BLaER1 (cell line): ENCODE data around the gene SDK2.

Experiments
- H3K27ac ChIP-seq: shearing (Covaris generic); formaldehyde crosslinking; 2 replicates; pipeline ENCODE4 v1.8.1; 2022
- H3K27me3 ChIP-seq: shearing (Covaris generic); formaldehyde crosslinking; 2 replicates; pipeline ENCODE4 v1.8.1; 2022
- H3K36me3 ChIP-seq: shearing (Covaris generic); formaldehyde crosslinking; 2 replicates; pipeline ENCODE4 v1.8.1; 2022
- H3K4me1 ChIP-seq: shearing (Covaris generic); formaldehyde crosslinking; 2 replicates; pipeline ENCODE4 v1.8.1; 2022
- H3K4me2 ChIP-seq: shearing (Covaris generic); formaldehyde crosslinking; 2 replicates; pipeline ENCODE4 v1.8.1; 2022
- H3K4me3 ChIP-seq: shearing (Covaris generic); formaldehyde crosslinking; 2 replicates; pipeline ENCODE4 v1.8.1; 2022
- H3K9ac ChIP-seq: shearing (Covaris generic); formaldehyde crosslinking; 2 replicates; pipeline ENCODE4 v1.8.1; 2022
- H3K9me3 ChIP-seq: shearing (Covaris generic); formaldehyde crosslinking; 2 replicates; pipeline ENCODE4 v1.8.1; 2022
- H4K20me1 ChIP-seq: shearing (Covaris generic); formaldehyde crosslinking; 2 replicates; pipeline ENCODE4 v1.8.1; 2022
- Cebpa-rat ChIP-seq: shearing (Covaris generic); IDR thresholded peaks from 2 replicates; pipeline ENCODE4 v1.8.1; 2022

The SDK2 gene

GRCh38 chr17:73497721-73498120 lies 146.5 kb downstream of the SDK2 start:
- Histone ChIP-seq H3K4me3 (no peak overlapping the region), H4K20me1 (peaks cover 54% of the 10 kb centered on the region; the same call in 1 of the 2 replicates), H3K27me3 (no peaks in the 10 kb centered on the region), H3K9ac (no peak overlapping the region), H3K36me3 (no peaks in the 10 kb centered on the region; the same call in 1 of the 2 replicates), H3K4me1 (peaks cover 7% of the 10 kb centered on the region), H3K9me3 (no peaks in the 10 kb centered on the region), H3K27ac (no peak overlapping the region), H3K4me2 (no peak overlapping the region)
- TF ChIP-seq Cebpa-rat: no peak

GRCh38 chr17:73496232-73496631 lies 148.0 kb downstream of the SDK2 start:
- peaks cover 68% of the 10 kb centered on the region; the same call in 1 of the 2 replicates for H4K20me1 ChIP-seq

GRCh38 chr17:73495641-73496040 lies 148.6 kb downstream of the SDK2 start:
- Histone ChIP-seq H3K4me1 (peaks cover 23% of the 10 kb centered on the region), H3K36me3 (no peaks in the 10 kb centered on the region; the same call in 1 of the 2 replicates), H3K9ac (no peak overlapping the region), H4K20me1 (peaks cover 69% of the 10 kb centered on the region; the same call in 1 of the 2 replicates), H3K4me3 (no peak overlapping the region), H3K27me3 (no peaks in the 10 kb centered on the region), H3K4me2 (no peak overlapping the region), H3K9me3 (no peaks in the 10 kb centered on the region), H3K27ac (no peak overlapping the region)
- no peak for TF ChIP-seq Cebpa-rat

More at GRCh38 chr17:73496232-73496631, 148.0 kb downstream of the SDK2 start:
- H3K4me3 ChIP-seq: no peak overlapping the region
- no peak for TF ChIP-seq Cebpa-rat
- no peak overlapping the region for H3K4me2 ChIP-seq
- H3K9ac ChIP-seq: no peak overlapping the region
- H3K9me3 ChIP-seq: no peaks in the 10 kb centered on the region
- peaks cover 22% of the 10 kb centered on the region for H3K4me1 ChIP-seq
- H3K36me3 ChIP-seq: no peaks in the 10 kb centered on the region; the same call in 1 of the 2 replicates
- H3K27me3 ChIP-seq: no peaks in the 10 kb centered on the region
- H3K27ac ChIP-seq: no peak overlapping the region

- Histone ChIP-seq H4K20me1 (peaks cover 73% of the 10 kb centered on the region; the same call in 1 of the 2 replicates), H3K27me3 (no peaks in the 10 kb centered on the region), H3K9ac (no peak overlapping the region), H3K27ac (no peak overlapping the region), H3K36me3 (no peaks in the 10 kb centered on the region; the same call in 1 of the 2 replicates), H3K4me3 (no peak overlapping the region), H3K4me2 (no peak overlapping the region), H3K4me1 (peaks cover 23% of the 10 kb centered on the region), H3K9me3 (no peaks in the 10 kb centered on the region)
- no peak for TF ChIP-seq Cebpa-rat
Measured at GRCh38 chr17:73494950-73495349, 149.3 kb downstream of the SDK2 start.

GRCh38 chr17:73493956-73494926 lies 150.0 kb downstream of the SDK2 start:
- Histone ChIP-seq H3K4me3 (no peak overlapping the region), H3K36me3 (no peaks in the 10 kb centered on the region; the same call in 1 of the 2 replicates), H3K4me1 (peaks cover 28% of the 10 kb centered on the region), H4K20me1 (peaks cover 70% of the 10 kb centered on the region; the same call in 1 of the 2 replicates), H3K9me3 (no peaks in the 10 kb centered on the region), H3K4me2 (no peak overlapping the region), H3K27me3 (no peaks in the 10 kb centered on the region), H3K27ac (no peak overlapping the region), H3K9ac (no peak overlapping the region)
- no peak for TF ChIP-seq Cebpa-rat

GRCh38 chr17:73492821-73493814 lies 151.1 kb downstream of the SDK2 start:
- Histone ChIP-seq H4K20me1 (peaks cover 62% of the 10 kb centered on the region; the same call in 1 of the 2 replicates), H3K9me3 (no peaks in the 10 kb centered on the region), H3K4me2 (peak overlapping the region; percentile 29), H3K4me1 (peaks cover 34% of the 10 kb centered on the region), H3K9ac (no peak overlapping the region), H3K27ac (no peak overlapping the region), H3K4me3 (no peak overlapping the region), H3K27me3 (no peaks in the 10 kb centered on the region), H3K36me3 (no peaks in the 10 kb centered on the region; the same call in 1 of the 2 replicates)
- TF ChIP-seq Cebpa-rat: no peak

- Histone ChIP-seq H3K27ac (no peak overlapping the region), H4K20me1 (peaks cover 56% of the 10 kb centered on the region; the same call in 1 of the 2 replicates), H3K9ac (no peak overlapping the region), H3K27me3 (no peaks in the 10 kb centered on the region), H3K9me3 (no peaks in the 10 kb centered on the region), H3K4me1 (peaks cover 34% of the 10 kb centered on the region), H3K4me3 (no peak overlapping the region), H3K36me3 (peaks cover under 1% of the 10 kb centered on the region; the same call in 1 of the 2 replicates), H3K4me2 (peak overlapping the region; percentile 29)
- no peak for TF ChIP-seq Cebpa-rat
Measured at GRCh38 chr17:73492125-73492820, 152.0 kb downstream of the SDK2 start.

GRCh38 chr17:73491648-73492047 lies 152.6 kb downstream of the SDK2 start:
- Histone ChIP-seq H3K4me1 (peaks cover 34% of the 10 kb centered on the region), H4K20me1 (peaks cover 51% of the 10 kb centered on the region; the same call in 1 of the 2 replicates), H3K9me3 (no peaks in the 10 kb centered on the region; the same call in 1 of the 2 replicates), H3K4me3 (no peak overlapping the region), H3K9ac (no peak overlapping the region), H3K27me3 (no peaks in the 10 kb centered on the region), H3K36me3 (peaks cover 4% of the 10 kb centered on the region; the same call in 1 of the 2 replicates), H3K27ac (no peak overlapping the region), H3K4me2 (peak overlapping the region; percentile 29; the same call in 1 of the 2 replicates)
- no peak for TF ChIP-seq Cebpa-rat
